SIG-M5 treated with dmso at 0.1 percent for 504 hours (cell line): ENCODE results near the gene IL17F.

Experiments
- DNase-seq: peaks from one replicate; lab custom pipeline; 2025; ENCODE audit not compliant: unreplicated experiment; lab: John Stamatoyannopoulos, UW

Gene IL17F

DNA sequence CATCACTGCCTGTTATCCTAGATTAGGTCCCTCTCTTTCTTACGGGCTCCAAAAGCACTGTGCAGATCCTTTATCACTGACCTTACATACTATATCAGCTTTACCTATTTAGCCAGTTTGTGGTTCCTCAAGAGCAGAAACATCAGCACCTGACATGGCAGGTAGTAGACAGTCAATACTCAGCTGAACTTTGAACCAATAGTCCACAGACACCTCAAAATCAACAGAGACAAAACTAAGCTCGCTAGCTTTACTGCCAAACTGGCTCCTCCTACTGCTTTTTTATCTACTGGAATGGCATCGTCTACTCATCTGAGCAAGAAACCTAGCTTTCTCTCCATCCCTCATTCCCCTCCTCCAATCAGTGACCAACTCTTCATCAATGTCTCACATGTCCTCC is 52.5 kb downstream of the IL17F start:
- DNase-seq: no peak

DNA sequence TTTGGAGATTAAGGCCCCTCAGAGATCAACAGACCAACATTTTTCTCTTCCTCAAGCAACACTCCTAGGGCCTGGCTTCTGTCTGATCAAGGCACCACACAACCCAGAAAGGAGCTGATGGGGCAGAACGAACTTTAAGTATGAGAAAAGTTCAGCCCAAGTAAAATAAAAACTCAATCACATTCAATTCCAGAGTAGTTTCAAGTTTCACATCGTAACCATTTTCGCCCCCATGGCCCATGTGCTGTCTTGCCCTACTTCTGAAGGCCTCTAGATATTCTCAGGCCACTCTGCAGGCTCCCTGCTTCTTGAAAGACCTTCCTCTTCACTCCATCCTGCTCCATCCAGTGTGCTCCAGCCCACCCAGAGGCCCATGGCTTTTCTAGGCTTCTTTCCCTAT is 53.9 kb downstream of the IL17F start:
- no peak for DNase-seq

DNA sequence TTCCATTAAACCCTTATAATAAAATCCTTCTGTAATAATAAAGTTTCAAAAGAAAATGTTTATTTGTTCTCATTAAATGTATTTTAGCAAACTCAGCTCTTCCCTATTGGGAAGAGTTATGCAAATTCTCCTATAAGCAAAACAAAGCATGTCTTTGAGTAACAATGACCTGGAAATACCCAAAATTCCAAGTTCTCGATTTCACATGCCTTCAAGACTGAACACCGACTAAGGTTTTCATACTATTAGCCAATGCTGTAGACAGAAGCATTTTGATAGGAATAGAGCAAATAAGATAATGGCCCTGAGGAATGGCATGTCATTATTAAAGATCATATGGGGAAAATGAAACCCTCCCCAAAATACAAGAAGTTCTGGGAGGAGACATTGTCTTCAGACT is 54.3 kb downstream of the IL17F start:
- no peak for DNase-seq

DNA sequence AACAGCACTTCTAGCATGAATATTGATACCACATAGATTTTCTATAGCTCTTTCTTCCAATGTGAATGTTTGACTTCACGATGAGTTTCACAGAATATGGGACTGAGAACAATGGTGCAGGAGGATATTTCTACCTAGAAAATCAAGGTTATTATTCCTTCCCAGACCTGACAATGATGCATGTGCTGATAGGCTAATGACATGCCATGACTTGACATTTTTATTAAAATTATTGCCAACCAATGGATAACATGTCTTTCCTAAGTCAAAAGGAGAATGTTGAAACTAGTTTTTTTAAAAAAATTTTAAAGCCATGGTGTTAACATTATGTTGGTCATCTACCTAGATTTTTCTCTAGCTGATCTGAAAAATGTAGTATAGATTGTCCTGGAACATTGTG is 57.2 kb downstream of the IL17F start:
- DNase-seq: no peak
